Fibroblast of mammary gland (primary cell): ENCODE data around the gene PRR7.

ENCODE experiments used
- DNase-seq: peaks from one replicate; pipeline ENCODE4 v3.0.0-alpha.2; 2010; ENCODE audit warnings: low read depth
- H3K4me3 ChIP-seq: 2 replicates; pipeline ENCODE4 v1.5.1; 2011; ENCODE audit warnings: low read depth, mild to moderate bottlenecking, low read length, moderate library complexity; ENCODE audit not compliant: control insufficient read depth
- TF ChIP-seq, protein P1 (sequence below): conservative IDR thresholded peaks from 2 replicates; pipeline ENCODE4 v1.5.1; 2011; ENCODE audit warnings: low read depth, low read length, inconsistent platforms; ENCODE audit not compliant: control insufficient read depth, insufficient read depth

Gene PRR7

DNA sequence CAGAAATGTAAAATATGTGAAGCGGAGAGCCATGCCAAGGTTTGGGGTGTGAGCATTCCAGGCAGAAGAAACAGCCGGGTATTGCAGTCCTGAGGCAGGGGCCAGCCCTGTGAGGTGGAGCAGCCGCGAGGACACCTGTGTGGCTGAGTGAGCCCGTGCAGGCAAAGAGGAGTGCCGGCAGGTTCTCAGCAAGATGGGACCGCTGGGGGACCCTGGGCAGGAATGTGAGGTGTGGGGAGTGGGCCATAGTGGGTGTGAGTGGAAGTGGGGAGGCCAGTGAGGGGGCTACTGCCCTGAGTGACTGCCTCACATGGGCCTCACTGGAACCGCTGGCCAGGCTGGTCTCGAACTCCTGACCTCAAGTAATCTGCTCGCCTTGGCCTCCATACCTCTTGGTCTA is 8.1 kb upstream of the PRR7 start:
- H3K4me3 ChIP-seq: no peak overlapping the region
- TF ChIP-seq, protein P1, sequence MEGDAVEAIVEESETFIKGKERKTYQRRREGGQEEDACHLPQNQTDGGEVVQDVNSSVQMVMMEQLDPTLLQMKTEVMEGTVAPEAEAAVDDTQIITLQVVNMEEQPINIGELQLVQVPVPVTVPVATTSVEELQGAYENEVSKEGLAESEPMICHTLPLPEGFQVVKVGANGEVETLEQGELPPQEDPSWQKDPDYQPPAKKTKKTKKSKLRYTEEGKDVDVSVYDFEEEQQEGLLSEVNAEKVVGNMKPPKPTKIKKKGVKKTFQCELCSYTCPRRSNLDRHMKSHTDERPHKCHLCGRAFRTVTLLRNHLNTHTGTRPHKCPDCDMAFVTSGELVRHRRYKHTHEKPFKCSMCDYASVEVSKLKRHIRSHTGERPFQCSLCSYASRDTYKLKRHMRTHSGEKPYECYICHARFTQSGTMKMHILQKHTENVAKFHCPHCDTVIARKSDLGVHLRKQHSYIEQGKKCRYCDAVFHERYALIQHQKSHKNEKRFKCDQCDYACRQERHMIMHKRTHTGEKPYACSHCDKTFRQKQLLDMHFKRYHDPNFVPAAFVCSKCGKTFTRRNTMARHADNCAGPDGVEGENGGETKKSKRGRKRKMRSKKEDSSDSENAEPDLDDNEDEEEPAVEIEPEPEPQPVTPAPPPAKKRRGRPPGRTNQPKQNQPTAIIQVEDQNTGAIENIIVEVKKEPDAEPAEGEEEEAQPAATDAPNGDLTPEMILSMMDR: no peak
- no peak for DNase-seq

DNA sequence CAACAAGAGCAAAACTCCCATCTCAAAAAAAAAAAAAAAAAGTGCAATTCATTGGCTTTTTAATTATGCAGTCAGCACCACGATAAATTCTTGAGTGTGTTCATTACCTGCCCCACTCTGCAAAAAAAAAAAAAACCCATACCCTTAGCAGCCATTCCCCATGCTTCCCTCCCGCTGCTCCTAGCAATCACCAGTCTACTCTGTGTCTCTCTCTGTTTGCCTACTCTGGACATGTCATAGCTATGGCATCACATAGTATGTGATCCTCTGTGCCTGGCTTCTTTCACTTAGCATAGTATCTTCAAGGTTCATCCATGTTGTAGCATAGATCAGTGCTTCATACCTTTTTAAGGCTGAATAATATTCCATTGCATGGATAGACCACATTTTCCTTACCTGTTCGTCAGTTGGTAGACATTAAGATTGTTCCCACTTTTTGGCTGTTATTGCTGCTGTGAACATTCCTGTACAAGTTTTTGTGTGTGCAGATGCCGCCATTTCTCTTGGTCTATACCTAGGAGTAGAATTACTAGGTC is 7.0 kb upstream of the PRR7 start:
- H3K4me3 ChIP-seq: no peak overlapping the region
- no peak for DNase-seq
- TF ChIP-seq, protein P1: no peak

DNA sequence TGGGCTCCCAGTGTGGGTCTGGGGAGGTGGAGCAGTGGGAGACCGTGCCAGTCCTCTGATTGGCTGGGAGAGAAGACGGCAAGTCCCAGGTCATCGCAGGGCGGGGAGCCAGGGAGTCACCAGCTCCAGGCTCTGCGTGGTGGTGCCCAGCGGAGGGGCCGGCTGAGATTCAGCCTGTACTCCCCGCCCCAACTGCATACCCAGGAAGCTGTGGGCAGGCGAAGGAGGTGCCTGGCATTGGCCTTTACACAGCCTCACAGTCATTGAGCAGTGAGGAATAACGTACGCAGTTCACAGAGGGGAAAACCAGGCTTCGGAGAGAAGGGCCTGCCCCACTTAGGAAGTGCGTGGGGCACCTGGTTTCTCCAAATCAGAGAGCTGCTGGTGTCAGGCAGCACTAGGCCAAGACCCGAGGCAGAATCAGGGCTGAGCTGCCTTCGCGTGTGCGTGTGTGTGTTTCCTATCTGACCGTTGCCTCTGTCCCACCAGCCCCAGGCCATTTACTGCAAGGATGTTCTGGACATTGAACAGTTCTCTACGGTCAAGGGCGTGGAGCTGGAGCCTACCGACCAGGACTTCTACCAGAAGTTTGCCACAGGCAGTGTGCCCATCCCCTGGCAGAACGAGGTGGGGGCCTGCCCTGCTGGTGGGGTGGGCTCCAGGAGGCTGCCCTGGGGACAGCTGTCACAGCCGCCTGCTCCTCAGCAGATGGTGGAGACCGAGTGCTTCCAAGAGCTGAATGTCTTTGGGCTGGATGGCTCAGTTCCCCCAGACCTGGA is 6.2 kb upstream of the PRR7 start:
- TF ChIP-seq, protein P1: no peak
- DNase-seq: no peak
- H3K4me3 ChIP-seq: no peak overlapping the region

DNA sequence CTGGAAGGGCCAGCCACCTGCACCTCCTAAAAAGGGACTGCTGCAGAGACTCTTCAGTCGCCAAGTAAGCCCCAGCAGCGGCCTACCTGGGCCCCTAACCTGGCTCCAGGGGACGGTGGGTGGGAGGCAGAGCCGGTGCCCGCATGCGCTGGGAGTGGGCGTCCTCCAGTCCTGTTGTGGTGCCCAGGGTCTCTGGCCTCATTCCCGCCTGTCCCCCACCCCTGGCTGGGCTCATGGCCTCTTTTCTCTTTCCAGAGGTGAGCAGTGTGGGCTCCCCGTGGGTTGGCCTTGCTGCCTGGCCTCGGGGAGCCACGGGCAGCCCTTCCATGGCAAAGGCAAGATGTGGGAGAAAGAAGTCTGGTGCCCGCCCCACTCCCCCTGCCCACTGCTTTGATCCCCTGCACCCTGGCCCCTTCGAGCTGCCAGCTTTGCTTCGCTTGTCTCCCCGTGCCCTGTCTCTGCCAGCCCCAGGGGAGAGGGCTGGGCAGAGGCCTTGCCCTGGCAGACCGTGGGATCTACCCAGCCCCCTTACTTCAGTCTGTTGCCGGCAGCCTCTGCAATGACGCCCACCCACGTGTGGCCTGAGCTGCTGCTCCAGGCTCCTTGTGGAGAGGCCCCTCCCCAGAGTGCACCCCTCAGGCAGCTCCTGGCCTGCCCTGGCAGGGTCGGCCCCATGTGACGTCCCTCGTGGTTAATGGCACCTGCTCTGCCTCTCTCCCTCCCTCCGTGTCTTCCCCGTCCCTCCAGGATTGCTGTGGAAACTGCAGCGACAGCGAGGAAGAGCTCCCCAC is 5.4 kb upstream of the PRR7 start:
- H3K4me3 ChIP-seq: no peak overlapping the region
- TF ChIP-seq, protein P1: no peak
- DNase-seq: no peak

DNA sequence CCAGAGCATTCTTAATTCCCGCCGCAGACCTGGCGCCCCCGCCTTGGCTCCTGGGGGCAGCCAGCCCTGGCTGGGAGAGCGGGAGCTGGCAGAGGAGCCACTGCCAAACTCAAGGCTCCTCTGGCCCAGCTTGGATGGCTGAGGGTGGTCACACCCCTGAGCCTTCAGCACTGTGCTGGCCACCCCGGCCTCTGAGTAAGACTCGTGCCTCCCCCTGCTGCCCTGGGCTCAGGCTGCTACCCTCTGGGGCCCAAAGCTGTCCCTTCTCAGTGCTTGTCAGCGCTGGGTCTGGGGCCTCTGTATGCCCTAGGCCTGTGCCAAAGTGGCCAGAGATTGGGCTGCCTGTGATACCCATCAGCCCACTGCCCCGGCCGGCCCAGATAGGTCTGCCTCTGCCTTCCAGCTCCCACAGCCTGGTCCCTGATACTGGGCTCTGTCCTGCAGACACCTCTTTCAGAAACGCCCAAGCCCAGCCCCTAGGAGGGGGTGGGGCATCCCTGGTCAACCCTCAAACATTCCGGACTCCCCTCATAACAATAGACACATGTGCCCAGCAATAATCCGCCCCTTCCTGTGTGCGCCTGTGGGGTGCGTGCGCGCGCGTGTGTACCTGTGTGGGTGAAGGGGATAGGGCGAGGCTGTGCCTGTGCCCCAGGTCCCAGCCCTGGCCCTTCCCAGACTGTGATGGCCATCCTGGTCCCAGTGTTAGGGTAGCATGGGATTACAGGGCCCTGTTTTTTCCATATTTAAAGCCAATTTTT is 4.4 kb upstream of the PRR7 start:
- no peak for DNase-seq

More for the DNA sequence above, 4.4 kb upstream of the PRR7 start:
- H3K4me3 ChIP-seq: no peak overlapping the region
- TF ChIP-seq, protein P1: no peak
